ENCODE data around the gene FCMR. TPM values are rescaled to one million over a fixed set of nuclear protein-coding genes. Genes with fewer than 3 reads are reported as not detected.
A peak's percentile ranks its signal among the peaks of the same experiment; 100 is the strongest.
"Not testable (repeated sequence)": the region's sequence is repeated elsewhere in the genome, so short reads cannot be mapped to it uniquely, and the experiment has no call there.

Gene FCMR
- total RNA-seq, 1 experiment from 2014 or later: not detected

DNA sequence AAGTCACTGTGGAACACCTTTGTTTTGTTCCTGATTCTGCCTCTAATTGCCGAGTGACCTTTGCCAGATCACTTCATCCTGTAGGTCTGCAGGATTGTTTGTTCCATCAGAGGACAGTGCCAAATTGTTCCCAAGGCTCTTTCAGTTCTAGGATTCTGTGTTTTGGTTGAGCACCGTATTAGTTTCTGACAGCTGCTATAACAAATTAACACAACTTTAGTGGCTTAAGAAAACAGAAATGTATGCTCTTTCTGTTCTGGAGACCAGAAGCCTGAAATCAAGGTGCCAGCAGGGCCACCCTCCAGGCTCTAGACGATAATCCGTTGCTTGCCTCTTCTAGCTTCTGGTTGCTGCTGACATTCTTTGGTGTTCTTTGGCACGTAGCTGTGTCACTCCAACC is 27.9 kb upstream of the FCMR start:
- DNase-seq (ENCODE audit: low read depth): no peak

DNA sequence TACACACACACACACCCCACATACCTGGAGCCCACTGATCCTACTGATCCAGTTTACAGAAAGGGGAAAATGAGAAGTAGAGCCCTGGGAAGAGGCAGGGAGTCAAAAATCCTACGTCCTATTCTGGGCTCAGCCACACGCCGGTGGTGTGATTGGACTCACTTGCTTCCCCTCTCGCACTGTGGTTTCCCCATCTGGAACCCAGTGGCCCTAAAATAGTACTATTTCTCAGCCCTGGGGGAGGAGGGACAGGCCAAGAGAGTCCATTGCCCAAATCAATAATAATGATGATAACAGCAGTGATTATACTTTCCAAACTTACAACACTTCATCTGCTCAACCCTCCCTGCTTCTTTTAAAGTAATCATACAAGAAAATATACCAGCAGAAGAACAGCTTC is 27.5 kb upstream of the FCMR start:
- DNase-seq (ENCODE audit: low read depth): no peak

DNA sequence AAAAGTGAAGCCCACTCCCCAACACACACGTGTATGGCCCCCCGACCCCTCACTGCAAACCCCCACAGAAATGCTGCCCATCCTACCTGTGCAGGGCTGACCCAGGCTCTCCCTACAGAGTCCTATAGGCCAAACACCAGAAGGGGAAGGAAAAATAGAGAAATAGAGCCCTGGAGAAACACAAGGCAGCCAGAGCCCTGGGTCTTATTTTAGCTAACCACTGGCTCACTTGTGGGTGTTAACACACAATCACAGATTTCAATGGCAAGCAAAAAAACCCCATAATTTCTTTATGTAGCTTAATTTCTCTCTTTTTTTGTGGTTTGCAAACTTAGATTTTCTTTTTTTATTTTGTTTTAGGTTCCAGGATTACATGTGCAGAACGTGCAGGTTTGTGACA is 25.5 kb upstream of the FCMR start:
- no peak for DNase-seq (ENCODE audit: low read depth)

DNA sequence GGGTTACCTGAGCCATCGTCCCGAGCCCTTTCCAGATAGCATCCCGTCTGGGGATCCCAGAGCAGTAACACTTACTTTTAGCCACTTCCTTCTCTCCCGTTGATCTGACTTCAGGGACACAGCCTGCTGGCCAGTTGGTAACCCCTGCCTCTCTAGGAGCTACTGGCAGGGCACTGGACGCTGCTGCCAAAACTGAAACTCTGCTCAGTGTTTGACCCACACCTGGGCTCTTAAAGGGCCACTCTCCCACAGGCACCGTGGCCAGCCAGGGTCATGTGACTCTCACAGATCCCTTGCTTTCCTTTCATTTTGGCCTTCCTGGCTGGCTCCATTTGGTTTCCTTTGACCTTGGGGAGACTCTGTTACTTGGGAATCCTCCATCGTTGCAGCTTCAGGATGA is 24.5 kb upstream of the FCMR start, which contains the start of gene PIGR:
PIGR (minus strand) TSS at position 206 of the 400 bp plus-strand sequence. CDS start 5,935 bp downstream, outside the sequence.
- DNase-seq (ENCODE audit: low read depth): no peak

DNA sequence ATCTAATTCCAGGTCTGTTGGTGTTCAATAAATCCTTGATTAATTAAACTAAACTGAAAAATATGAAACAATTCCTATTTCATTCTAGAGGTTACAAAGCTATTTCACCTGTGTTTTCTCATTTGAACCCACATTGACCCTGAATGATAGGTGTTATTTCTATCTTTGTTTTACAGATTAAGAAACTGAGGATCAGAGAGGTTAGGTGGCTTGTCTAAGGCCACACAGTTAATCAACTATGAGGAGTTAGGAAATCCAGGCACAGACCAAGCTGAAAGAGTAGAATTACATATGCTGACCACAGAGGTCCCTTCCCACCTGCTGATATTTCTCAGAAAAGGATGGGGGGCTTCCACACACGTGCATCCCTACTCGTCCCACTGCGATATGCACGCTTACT is 24.0 kb upstream of the FCMR start:
- no peak for DNase-seq (ENCODE audit: low read depth)

DNA sequence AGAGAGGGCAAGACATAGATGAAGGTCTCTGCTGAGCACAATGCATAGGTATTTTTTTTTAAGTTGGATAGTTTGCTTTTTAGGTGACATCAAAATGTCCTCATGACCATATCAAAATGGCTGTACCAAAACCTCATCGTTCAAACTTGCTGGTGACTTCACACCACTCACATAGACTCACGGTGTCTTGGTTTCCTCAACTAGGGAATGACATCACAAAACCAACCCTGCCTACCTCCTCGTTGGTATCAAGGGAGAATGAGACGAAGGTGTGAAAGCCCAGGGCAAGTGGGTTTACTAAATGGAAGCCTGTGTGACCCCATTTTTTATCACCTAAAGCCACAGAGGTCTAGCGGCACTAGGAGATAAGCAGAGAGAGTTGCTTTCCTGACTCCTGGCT is 23.0 kb upstream of the FCMR start:
- DNase-seq (ENCODE audit: low read depth): no peak

DNA sequence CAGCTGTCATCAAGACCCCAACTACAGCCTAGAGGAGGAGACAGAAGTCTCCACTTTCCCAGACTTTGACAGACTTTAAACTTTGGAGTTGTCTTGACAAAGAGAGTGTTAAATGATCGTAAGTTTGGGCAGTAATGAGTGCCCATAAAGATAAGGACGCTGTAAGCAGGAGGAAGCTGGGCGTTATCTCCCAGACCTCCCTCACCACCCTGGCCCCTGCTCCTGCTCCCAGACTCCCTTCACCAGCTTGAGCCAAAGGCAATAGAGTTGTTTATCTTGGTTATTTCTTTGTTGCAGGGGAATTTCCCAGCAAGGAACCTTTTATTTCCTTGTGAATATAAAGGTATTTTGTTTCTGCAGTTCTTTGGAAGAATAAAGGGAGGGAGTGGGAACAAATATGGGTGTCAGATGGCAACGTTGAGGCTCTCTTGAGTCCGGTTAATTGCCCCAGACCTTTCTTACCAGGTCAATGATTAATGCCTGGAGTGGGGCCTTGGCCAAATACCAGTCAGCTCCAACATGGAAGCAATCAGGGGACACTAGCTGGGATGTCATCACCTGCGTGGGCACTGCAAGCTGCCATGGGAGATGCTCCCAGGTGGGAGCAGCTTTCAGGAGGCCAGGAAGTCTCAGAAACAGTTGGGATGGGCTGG is 20.2 kb upstream of the FCMR start:
- no peak for DNase-seq (ENCODE audit: low read depth)

DNA sequence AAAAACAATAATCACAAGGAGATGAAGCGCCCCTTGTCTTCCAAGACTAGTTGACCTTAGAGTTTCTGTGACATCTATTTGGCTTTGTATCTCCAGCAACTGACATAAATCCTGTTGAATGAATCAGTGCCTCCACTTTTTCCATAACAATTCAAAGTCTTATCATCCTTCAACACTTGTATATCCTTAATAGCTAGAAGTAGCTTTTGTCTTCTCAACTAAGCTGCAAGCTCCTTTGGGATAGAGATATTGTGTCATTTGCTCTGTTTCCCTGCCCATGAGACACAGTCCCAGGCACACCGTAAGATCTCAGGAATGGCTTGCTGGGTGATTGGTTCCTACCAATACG is 18.8 kb upstream of the FCMR start:
- DNase-seq (ENCODE audit: low read depth): no peak

DNA sequence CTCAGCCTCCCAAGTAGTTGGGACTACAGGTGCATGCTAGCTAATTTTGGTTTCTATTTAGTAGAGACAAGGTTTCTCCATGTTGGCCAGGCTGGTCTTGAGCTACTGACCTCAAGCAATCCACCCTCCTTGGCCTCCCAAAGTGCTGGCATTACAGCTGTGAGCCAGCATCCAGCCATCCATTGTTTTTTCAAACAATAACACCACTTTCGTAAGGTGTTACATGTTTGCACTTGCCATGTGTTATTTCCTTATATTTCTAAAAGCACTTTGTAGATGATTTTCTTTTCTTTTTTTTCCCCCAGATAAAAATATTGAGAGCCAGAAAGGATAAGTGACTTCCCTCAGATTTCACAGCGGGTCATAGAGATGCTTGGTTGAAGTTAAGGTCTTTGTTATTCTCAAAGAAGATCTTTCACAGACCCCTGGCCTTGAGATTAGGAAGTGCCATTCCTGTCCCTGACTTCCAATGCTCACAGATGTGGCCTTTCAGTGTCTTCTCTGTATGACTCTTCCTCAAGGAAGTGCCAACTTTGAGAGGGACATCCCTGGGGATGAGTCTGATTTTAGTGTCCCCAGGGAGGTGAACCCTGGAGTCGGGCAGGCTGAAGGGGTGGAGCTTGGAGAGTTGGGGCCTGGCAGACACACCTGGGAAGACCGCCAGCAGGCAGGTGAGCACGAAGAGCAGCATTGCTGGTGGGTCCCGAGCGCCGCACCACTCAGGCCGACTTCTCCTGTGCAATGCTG is 18.3 kb upstream of the FCMR start:
- DNase-seq (ENCODE audit: low read depth): no peak

DNA sequence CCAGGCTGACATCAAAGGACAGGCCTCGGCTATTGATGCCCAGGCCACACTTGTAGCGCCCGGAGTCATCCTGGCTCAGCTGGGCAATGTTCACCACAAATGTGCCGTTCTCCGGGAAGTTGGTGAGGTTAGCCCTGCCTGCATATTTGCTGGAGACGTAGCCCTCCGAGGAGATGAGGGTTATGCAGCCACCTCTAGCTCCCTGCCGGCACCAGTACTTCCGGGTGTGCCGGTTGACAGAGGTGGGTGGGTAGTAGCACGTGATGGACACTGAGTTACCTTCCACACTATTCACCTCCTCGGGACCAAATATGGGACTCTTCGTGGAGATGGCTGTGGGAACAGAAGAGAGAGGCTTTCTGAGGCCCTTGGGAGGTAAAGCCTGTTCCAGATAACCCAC is 17.4 kb upstream of the FCMR start:
- DNase-seq (ENCODE audit: low read depth): no peak

DNA sequence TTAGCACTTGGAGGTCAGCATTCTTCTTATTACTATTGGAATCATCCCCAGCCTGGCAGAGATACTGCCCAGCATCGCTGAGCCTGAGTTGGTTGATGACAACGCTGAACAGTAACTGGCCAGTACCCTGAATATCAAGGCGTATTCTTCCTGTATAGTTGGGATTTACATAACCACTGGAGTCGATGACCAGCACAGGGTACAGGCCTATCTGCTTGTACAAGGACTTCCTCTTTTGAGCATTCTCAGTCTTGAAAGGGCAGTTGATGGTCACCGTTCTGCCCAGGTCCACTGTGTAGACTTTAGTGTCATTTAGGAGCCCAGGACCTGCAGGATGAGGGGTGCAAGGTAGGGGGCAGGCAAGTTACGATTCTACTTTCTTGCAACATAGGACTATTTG is 15.7 kb upstream of the FCMR start:
- no peak for DNase-seq (ENCODE audit: low read depth)

DNA sequence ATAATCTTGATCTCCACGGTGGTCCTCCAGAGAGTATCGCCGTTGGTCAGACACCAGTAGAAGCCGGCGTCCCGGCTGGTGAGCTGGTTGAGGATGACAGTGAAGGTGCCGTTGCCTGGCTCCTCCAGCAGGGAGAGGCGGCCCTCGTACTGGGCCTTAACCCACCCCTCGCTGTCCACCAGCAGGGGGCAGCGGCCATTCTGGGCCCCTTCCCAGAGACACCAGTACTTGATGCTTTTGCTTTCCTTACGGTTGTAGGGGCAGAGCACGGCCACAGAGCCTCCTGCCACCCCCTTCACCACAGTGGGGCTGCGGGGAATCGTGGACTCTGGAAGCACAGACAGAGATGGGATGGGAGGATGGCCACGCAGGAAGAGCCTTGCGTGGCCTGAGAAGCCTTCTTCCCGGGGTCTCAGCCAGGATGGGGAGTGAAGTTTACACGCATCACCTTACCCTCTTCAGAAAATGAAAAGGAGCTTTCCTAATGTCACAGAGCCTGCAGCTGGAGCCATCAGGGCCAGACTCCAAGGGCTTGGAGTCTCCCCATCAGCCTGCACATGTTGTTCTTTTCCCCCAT is 13.8 kb upstream of the FCMR start:
- peak; percentile 24 for DNase-seq (ENCODE audit: low read depth)

DNA sequence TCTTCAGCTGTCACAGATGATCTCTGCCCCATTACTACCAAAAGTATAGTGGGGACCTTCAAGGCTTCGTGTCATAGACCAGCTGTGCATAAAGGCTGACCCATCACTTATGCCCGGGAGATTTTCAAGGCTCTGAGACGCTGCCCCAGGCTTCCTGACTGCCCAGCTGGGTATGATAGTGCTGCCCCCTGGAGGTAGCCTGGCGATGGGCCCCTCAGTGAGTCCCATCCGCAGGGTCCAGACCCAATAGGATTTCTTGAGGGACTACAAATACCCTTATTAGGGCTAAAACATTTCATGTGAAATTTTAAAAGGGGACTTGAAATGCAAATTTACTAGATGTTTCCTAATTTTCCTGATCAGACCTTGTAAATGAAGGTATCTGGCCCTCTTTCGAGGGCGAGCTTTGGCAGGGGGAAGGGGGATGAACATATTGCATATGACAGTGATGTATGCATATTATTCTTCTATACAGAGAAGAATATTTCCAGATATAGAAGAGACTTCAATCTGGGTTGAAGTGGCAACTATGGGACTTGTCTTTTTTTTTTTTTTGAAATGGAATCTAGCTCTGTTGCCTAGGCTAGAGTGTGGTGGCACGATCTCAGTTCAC is 11.7 kb upstream of the FCMR start:
- DNase-seq (ENCODE audit: low read depth): peak; percentile 38

DNA sequence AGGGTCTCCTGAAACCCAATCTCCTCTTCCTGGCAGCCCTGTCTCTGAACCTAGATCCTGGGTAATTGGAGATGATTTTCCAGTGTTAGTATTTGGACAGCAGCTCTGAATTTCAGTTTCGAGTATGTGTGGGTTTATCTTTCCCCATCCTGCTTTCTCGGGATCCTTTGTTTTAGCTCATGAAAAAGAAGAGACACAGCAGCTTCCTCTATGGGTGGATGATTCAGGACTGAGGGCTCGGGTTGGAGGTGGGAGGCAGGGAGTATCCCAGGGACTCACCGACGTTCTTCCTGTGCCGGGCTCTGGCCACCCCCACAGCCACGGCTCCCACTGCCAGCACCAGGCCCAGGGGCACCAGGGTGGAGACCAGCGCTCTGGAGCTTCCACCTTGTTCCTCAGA is 10.4 kb upstream of the FCMR start:
- no peak for DNase-seq (ENCODE audit: low read depth)

DNA sequence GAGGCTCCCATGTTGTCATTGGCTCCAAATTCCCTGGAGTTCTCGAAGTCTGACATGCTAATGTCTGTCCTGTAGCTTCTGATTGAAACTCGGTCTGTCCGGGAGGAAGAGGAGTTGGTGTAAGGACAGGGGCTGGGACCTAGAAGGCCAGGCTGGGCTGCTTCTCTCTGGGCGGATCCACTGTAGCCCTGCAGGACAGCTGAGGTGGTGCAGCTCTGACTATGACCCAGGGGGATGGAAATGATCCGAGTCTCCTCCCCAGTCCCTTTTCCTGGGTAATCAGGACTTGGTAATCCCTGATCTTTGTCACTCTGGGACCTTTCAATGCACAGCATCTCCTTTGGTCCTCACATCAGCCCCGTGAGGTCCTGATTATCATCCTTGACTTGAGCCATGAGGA is 10.0 kb upstream of the FCMR start:
- no peak for DNase-seq (ENCODE audit: low read depth)

DNA sequence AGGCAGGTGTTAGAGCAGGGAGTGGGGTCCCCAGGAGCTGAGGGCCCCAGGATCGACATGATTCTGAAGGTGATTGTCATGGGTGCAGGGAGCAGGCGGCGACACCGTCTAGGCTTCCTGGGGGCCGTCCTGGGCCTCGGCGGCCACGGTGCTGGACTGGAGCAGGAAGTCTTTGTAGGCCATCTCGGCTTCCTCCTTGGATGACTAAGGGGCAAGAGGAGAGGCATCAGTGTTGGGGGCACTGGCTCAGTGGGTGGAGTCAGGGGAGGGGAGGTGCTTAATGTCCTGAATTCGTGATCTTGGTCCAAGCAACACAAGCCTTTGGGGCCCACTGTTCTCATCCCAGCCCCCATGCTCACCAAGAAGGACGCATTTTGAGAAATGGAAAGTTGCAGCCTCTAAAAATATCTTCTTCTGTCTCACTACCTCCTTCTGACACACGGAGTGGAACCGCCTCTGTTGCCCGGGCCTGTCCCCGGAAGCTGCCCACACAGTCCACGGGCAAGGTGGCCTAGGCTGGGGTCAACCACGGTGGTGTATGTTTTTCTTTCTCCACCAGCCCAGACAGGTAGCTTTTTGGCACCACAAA is 8.6 kb upstream of the FCMR start:
- DNase-seq (ENCODE audit: low read depth): no peak

DNA sequence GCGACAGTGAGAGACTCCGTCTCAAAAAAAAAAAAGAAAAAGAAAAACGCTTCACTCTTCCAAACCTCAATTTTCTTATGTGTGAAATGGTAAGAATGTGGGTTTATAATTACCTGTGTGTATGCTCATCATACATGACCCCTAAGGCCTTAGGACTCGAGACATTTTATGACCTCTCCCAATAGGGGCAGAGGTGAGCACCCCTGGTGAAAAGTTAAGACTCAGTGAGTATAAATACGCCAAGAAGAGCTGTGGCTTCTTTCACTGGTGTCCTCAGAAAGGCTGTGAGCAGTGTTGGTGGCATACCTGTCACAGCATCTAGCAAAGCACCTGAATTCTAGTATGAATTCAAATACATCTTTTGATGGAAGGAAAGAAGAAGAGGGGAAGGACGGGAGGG is 7.8 kb upstream of the FCMR start:
- no peak for DNase-seq (ENCODE audit: low read depth)

DNA sequence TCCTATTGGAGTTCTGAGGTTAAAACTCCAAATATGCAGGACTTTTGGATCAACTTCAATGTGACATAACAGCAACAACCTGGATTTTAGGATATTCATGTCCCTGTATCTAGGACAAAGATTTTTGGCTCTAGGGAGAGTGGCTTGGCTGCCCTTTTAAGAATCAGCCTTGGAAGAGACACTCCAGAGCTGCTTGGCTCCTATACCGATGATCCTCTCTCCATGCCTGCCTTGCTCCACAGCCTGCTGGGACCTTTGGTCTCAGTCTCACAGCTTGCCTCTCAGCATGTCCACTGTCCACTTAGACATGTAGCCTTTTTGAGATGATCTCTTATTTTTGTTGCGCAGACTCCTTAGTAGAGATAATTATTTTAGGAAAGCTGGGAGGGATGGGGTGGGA is 4.5 kb upstream of the FCMR start:
- no peak for DNase-seq (ENCODE audit: low read depth)

DNA sequence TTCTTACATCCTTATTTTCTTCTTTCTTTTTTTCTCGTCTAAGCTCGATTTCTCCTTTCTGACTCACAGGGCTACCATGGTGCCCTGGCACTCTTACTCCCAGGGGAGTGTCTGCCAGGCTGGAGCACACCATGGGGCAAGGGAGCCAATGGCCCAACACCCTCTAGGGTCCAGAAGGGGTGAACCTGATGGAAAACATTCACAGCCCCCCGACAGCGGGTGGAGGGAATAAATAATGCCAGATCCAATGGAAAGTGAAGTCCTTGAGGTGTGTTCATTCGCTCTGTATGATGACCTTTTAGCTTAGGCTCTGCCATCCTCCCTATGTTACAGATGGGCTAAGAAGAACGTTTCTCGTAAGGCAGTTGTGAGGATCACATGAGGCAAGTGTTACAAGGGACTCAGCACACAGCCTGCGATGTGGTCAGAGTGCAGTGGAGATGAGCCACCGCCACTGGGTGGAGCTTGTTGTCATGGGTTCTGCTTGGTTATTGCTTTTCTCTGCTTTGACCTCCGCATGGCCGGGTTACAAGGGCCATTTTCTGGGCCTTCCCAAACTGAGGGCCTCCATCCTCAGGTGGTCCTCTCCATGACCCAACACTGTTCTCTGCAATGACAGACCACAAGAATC is 3.5 kb upstream of the FCMR start:
- DNase-seq (ENCODE audit: low read depth): no peak

DNA sequence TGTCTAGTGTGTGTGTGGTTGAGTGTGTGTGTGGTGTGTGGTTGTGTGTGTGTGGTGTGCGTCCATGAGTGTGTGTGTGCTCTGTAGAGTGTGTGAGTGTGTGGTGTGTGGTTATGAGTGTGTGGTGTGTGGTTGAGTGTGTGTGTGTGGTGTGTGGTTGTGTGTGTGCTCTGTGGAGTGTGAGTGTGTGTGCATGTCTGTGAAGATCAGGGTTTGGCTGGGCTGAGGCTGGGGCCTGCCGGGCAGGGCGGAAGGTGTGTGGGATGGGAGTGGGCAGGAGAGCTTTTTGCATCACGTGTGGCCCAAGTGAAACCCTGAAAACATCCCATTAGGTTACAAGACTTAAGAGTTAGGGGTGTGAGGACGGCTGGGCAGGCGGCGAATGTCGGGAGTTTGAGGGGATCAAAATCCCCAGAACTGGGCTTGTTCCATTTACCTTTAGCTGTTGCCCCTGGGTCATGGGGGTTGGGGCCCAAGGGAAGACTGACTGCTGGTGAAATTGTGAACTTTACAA is 2.9 kb upstream of the FCMR start:
- no peak for DNase-seq (ENCODE audit: low read depth)

DNA sequence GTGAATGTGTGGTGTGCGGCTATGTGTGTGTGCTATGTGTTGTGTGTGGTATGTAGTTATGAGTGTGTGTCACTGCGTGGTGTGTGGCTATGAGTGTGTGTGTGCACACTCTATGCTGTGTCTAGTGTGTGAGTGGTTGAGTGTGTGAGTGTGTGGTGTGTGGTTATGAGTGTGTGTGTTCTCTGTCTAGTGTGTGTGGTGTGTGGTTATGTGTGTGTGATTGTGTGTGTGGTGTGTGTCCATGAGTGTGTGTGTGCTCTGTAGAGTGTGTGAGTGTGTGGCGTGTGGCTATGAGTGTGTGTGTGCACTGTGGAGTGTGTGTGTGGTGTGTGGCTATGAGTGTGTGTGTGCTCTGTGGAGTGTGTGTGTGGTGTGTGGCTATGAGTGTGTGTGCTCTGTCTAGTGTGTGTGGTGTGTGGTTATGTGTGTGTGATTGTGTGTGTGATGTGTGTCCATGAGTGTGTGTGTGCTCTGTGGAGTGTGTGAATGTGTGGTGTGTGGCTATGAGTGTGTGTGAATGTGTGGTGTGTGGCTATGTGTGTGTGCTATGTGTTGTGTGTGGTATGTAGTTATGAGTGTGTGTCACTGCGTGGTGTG is 2.3 kb upstream of the FCMR start:
- DNase-seq (ENCODE audit: low read depth): not testable (repeated sequence)
